ENCODE data around the gene FXR2. TPM values are rescaled to one million over a fixed set of nuclear protein-coding genes. Genes with fewer than 3 reads are reported as not detected.

Gene FXR2
- total RNA-seq, 2 donors from 2014 or later, result 42.7 to 56.6 TPM

GRCh38 chr17:7551396-7551795 lies 63.3 kb downstream of the FXR2 start:
- Mint-ChIP-seq H3K36me3 (peaks cover 6% of the 10 kb centered on the region), H3K4me1 (ENCODE audit: low read depth in 2 of 2) (peaks cover 62 to 67% of the 10 kb centered on the region in 2 donors), H3K9me3 (no peaks in the 10 kb centered on the region), H3K4me3 (peak overlapping the region; percentile 83), H3K27ac (peak overlapping the region; percentile 90 to 91), H3K27me3 (no peaks in the 10 kb centered on the region)
- ATAC-seq (no peak), DNase-seq (ENCODE audit: low spot score) (no peak)

- Mint-ChIP-seq H3K4me1 (ENCODE audit: low read depth in 2 of 2) (peaks cover 58 to 62% of the 10 kb centered on the region in 2 donors), H3K4me3 (peak overlapping the region; percentile 91), H3K27ac (peak overlapping the region; percentile 90 to 91), H3K27me3 (no peaks in the 10 kb centered on the region), H3K36me3 (peaks cover 6% of the 10 kb centered on the region), H3K9me3 (no peaks in the 10 kb centered on the region)
- DNase-seq (ENCODE audit: low spot score) (no peak), ATAC-seq (no peak)
These were observed 64.4 kb downstream of the FXR2 start for GRCh38 chr17:7550344-7550743.

- peak; percentile 58 for ATAC-seq
- Mint-ChIP-seq H3K27ac (peak overlapping the region; percentile 90 to 91), H3K27me3 (no peaks in the 10 kb centered on the region), H3K4me1 (ENCODE audit: low read depth in 2 of 2) (peaks cover 54 to 57% of the 10 kb centered on the region in 2 donors), H3K4me3 (peak overlapping the region; percentile 91), H3K9me3 (no peaks in the 10 kb centered on the region), H3K36me3 (peaks cover 6% of the 10 kb centered on the region)
- DNase-seq (ENCODE audit: low spot score), result no peak
These were observed 65.2 kb downstream of the FXR2 start for GRCh38 chr17:7549401-7550055.

- Mint-ChIP-seq H3K9me3 (no peaks in the 10 kb centered on the region), H3K4me1 (ENCODE audit: low read depth in 2 of 2) (peaks cover 50 to 52% of the 10 kb centered on the region in 2 donors), H3K4me3 (peak within 1 kb of the TSS; percentile 91), H3K27me3 (no peaks in the 10 kb centered on the region), H3K27ac (peak within 1 kb of the TSS; percentile 90 to 91), H3K36me3 (peaks cover 6% of the 10 kb centered on the region)
- DNase-seq (ENCODE audit: low spot score), result peak; percentile 74
- ATAC-seq, result peak; percentile 85 to 87
These were observed 65.9 kb downstream of the FXR2 start, which contains the start of gene TNFSF12 for GRCh38 chr17:7548585-7549400. Gene TNFSF12 (plus strand): TSS chr17:7549058. CDS start chr17:7549154, 96 bp downstream.

- peaks cover 19% of the 10 kb centered on the region in 2 donors for H3K4me1 Mint-ChIP-seq (ENCODE audit: low read depth in 2 of 2)
- DNase-seq (ENCODE audit: low spot score) (no peak), ATAC-seq (no peak)
- no peak overlapping the region for H3K4me3 Mint-ChIP-seq
- H3K9me3 Mint-ChIP-seq, result no peaks in the 10 kb centered on the region
- H3K27me3 Mint-ChIP-seq, result no peaks in the 10 kb centered on the region
- no peaks in the 10 kb centered on the region for H3K36me3 Mint-ChIP-seq
- no peak overlapping the region for H3K27ac Mint-ChIP-seq
These were observed 69.8 kb downstream of the FXR2 start for GRCh38 chr17:7544911-7545310.

Other genes with a start within 250 kb of the FXR2 start
- under 1 TPM in 1 of 2 donors, not detected in 1; 0.36 TPM for gene TNK1, start 233.8 kb downstream of the FXR2 start, total RNA-seq
- 10 to 100 TPM; 32.2 to 48.4 TPM for gene PLSCR3, start 220.4 kb downstream of the FXR2 start, total RNA-seq
- gene TMEM256, start 210.8 kb downstream of the FXR2 start, total RNA-seq, result 10 to 100 TPM; 40.1 to 51.1 TPM
- gene NLGN2, start 207.1 kb downstream of the FXR2 start, total RNA-seq, result 1 to 10 TPM; 2.3 to 7.7 TPM
- gene SPEM1, start 194.6 kb downstream of the FXR2 start, total RNA-seq, result not detected
- not detected for gene SPEM2, start 189.3 kb downstream of the FXR2 start, total RNA-seq
- not detected for gene SPEM3, start 186.0 kb downstream of the FXR2 start, total RNA-seq
- 10 to 100 TPM; 11.2 to 14.2 TPM for gene TMEM102, start 179.5 kb downstream of the FXR2 start, total RNA-seq
- gene FGF11, start 175.4 kb downstream of the FXR2 start, total RNA-seq, result 1 to 10 TPM; 1.9 to 4.5 TPM
- 10 to 100 TPM; 10.4 to 13.7 TPM for gene CHRNB1, start 169.8 kb downstream of the FXR2 start, total RNA-seq
- gene ZBTB4, start 135.3 kb downstream of the FXR2 start, total RNA-seq, result 10 to 100 TPM; 19.7 to 26.1 TPM
- not detected for gene SLC35G6, start 133.5 kb downstream of the FXR2 start, total RNA-seq
- 100 to 1,000 TPM; 212 to 283 TPM for gene POLR2A, start 130.5 kb downstream of the FXR2 start, total RNA-seq
- 10 to 100 TPM; 54.9 to 69.3 TPM for gene TNFSF12, start 65.8 kb downstream of the FXR2 start, total RNA-seq
- gene TNFSF13, start 56.1 kb downstream of the FXR2 start, total RNA-seq, result 1 to 10 TPM; 3.1 to 6.8 TPM
- 10 to 100 TPM; 56.2 to 90.1 TPM for gene SENP3, start 53.0 kb downstream of the FXR2 start, total RNA-seq
- gene CD68, start 35.3 kb downstream of the FXR2 start, total RNA-seq, result 10 to 100 TPM; 20.8 to 51.1 TPM
- gene MPDU1, start 31.0 kb downstream of the FXR2 start, total RNA-seq, result 10 to 100 TPM; 82.7 to 95.5 TPM
- gene SOX15, start 24.8 kb downstream of the FXR2 start, total RNA-seq, result under 1 TPM in 1 of 2 donors, not detected in 1; 0.26 TPM
- gene SAT2, start 12.9 kb upstream of the FXR2 start, total RNA-seq, result 10 to 100 TPM; 32.8 to 41.1 TPM
- not detected for gene SHBG, start 15.2 kb upstream of the FXR2 start, total RNA-seq
- under 1 TPM in 1 of 2 donors, not detected in 1; 0.25 TPM for gene ATP1B2, start 36.0 kb upstream of the FXR2 start, total RNA-seq
- 100 to 1,000 TPM in 1 of 2 donors, 10 to 100 TPM in 1; 98.2 to 112 TPM for gene TP53, start 72.6 kb upstream of the FXR2 start, total RNA-seq
- 10 to 100 TPM; 19.4 to 48.2 TPM for gene WRAP53, start 73.6 kb upstream of the FXR2 start, total RNA-seq
- not detected for gene EFNB3, start 90.3 kb upstream of the FXR2 start, total RNA-seq
- gene DNAH2, start 102.8 kb upstream of the FXR2 start, total RNA-seq, result under 1 TPM in 1 of 2 donors, not detected in 1; 0.10 TPM
- 10 to 100 TPM; 52.0 to 67.6 TPM for gene KDM6B, start 219.3 kb upstream of the FXR2 start, total RNA-seq
- gene TMEM88, start 240.2 kb upstream of the FXR2 start, total RNA-seq, result 1 to 10 TPM; 2.4 to 2.7 TPM
- 100 to 1,000 TPM in 1 of 2 donors, 10 to 100 TPM in 1; 54.1 to 105 TPM for gene NAA38, start 242.7 kb upstream of the FXR2 start, total RNA-seq
- gene CYB5D1, start 243.1 kb upstream of the FXR2 start, total RNA-seq, result 10 to 100 TPM; 11.3 to 12.9 TPM

Data from natural killer cell treated with Interleukin-12 subunit alpha and Interleukin-12 subunit beta and Interleukin-15 and Interleukin-18, amount 100 ng/mL, for 72 hours (primary cell).